Prostate gland (tissue), 2 donors: ENCODE measurements around the gene ZNF614. TPM values are rescaled to one million over a fixed set of nuclear protein-coding genes. Genes with fewer than 3 reads are reported as not detected.
A peak's percentile ranks its signal among the peaks of the same experiment; 100 is the strongest.
"Not testable (repeated sequence)": the region's sequence is repeated elsewhere in the genome, so short reads cannot be mapped to it uniquely, and the experiment has no call there.

Source experiments
- DNase-seq: peaks from one replicate; pipeline ENCODE4 v3.0.0-alpha.2; 2019; ENCODE audit warnings: low spot score
- H3K27ac ChIP-seq, 2 donors: fragments of 200-600 bp; sonication (generic); 2 replicates each; pipeline ENCODE4 v1.5.1; 2017 to 2019
- H3K27me3 ChIP-seq: fragments of 200-600 bp; sonication (generic); replicated peaks from 2 replicates; pipeline ENCODE4 v1.5.1; 2019; ENCODE audit not compliant: insufficient read depth
- H3K36me3 ChIP-seq, 2 donors: fragments of 200-600 bp; sonication (generic); 1 replicate in 1 of 2; 2 replicates in 1 of 2; pipeline versions ENCODE4 v1.5.1 to v1.8.1; 2017 to 2019
- H3K4me1 ChIP-seq: fragments of 200-600 bp; sonication (generic); replicated peaks from 2 replicates; pipeline ENCODE4 v1.5.1; 2019
- H3K4me3 ChIP-seq, 2 donors: fragments of 200-600 bp; sonication (generic); 2 replicates each; pipeline ENCODE4 v1.5.1; 2017 to 2019
- H3K9me3 ChIP-seq: fragments of 200-600 bp; sonication (generic); 2 replicates; pipeline ENCODE4 v1.5.1; 2017
- POLR2A ChIP-seq: fragments of 450-650 bp; IDR thresholded peaks from one replicate; pipeline ENCODE4 v1.6.1; 2016; ENCODE audit warnings: antibody characterized with exemption, mild to moderate bottlenecking
- POLR2AphosphoS5 ChIP-seq: sonication (generic); formaldehyde crosslinking; IDR thresholded peaks from one replicate; pipeline ENCODE4 v1.6.1; 2017; ENCODE audit warnings: antibody characterized with exemption
- WGBS: methylation state at CpG from one replicate; pipeline ENCODE4 v1.1.5; 2018; 5-methylcytosine and 5-hydroxymethylcytosine counted together
- intact Hi-C: fragments of 100-400 bp; cut with DNase I; formaldehyde crosslinking; loops from one replicate; pipeline ENCODE4 v1.14.2; 2022
- total RNA-seq, 2 donors: library from RNA; depleted of rRNA; stranded (reverse); fragments of >200 nt; gene quantifications; one replicate each; pipeline ENCODE4 v1.1.0, GENCODE V29; 2016
- TF ChIP-seq, protein P1 (sequence below), 4 experiments: fragments of 200-600 bp in 2 of 4; fragments of 450-650 bp in 2 of 4; sonication (generic) in 2 of 4; IDR thresholded peaks; 1 replicate in 3 of 4; 2 replicates in 1 of 4; pipeline ENCODE4 v1.5.1; 2016 to 2019; ENCODE audit warnings: antibody characterized with exemption in 4 of 4, mild to moderate bottlenecking in 2 of 4, moderate library complexity in 2 of 4

Gene ZNF614
- total RNA-seq, 2 donors from 2014 or later: 12.7 to 15.4 TPM

DNA sequence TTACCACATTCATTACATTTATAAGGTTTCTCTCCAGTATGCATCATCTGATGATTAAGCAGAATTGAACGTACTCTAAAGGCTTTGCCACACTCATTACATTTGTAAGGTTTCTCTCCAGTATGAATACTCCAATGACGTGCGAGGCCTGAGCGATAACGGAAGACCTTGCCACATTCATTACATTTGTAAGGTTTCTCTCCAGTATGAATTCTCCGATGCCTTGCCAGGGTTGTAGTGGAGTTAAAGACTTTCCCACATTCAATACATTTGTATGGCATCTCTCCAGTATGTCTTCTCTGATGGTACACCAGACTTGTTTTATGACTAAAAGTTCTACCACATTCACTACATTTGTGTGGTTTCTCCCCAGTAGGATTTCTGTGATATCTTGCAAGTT, 37.2 kb upstream of the ZNF614 start:
- no peak for TF ChIP-seq POLR2A
- TF ChIP-seq, protein P1, sequence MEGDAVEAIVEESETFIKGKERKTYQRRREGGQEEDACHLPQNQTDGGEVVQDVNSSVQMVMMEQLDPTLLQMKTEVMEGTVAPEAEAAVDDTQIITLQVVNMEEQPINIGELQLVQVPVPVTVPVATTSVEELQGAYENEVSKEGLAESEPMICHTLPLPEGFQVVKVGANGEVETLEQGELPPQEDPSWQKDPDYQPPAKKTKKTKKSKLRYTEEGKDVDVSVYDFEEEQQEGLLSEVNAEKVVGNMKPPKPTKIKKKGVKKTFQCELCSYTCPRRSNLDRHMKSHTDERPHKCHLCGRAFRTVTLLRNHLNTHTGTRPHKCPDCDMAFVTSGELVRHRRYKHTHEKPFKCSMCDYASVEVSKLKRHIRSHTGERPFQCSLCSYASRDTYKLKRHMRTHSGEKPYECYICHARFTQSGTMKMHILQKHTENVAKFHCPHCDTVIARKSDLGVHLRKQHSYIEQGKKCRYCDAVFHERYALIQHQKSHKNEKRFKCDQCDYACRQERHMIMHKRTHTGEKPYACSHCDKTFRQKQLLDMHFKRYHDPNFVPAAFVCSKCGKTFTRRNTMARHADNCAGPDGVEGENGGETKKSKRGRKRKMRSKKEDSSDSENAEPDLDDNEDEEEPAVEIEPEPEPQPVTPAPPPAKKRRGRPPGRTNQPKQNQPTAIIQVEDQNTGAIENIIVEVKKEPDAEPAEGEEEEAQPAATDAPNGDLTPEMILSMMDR (IDR thresholded peaks at IDR 0.05): no peak
- TF ChIP-seq POLR2AphosphoS5: no peak
- H3K4me3 ChIP-seq: no peak overlapping the region
- H3K4me1 ChIP-seq: no peaks in the 10 kb centered on the region
- peaks cover 5% of the 10 kb centered on the region for H3K9me3 ChIP-seq
- DNase-seq: no peak
- peaks cover 14 to 17% of the 10 kb centered on the region in 2 donors for H3K36me3 ChIP-seq
- H3K27me3 ChIP-seq: no peaks in the 10 kb centered on the region
- H3K27ac ChIP-seq: no peak overlapping the region
- WGBS: 99% methylated on average over 6 of the region's 6 CpGs
- intact Hi-C loops: no loop called here

DNA sequence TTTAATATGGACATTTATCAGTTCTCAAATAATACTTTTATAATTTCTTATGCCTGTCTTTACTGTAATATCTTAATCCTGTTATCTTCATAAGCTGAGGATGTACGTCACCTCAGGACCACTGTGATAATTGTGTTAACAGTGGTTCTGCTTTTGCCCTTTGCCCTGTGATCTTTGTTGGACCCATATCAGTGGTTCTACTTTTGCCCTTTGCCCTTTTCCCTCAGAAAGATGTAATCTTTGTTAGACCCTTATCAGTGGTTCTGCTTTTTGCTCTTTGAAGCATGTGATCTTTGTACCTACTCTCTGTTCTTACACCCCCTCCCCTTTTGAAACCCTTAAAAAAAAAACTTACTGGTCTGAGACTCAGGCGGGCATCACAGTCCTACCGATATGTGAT, 28.3 kb upstream of the ZNF614 start:
- WGBS: 94% methylated on average over 3 of the region's 3 CpGs
- H3K4me1 ChIP-seq, H3K27ac ChIP-seq, H3K9me3 ChIP-seq, H3K4me3 ChIP-seq, H3K36me3 ChIP-seq, intact Hi-C loops, H3K27me3 ChIP-seq, DNase-seq: not testable (repeated sequence)

DNA sequence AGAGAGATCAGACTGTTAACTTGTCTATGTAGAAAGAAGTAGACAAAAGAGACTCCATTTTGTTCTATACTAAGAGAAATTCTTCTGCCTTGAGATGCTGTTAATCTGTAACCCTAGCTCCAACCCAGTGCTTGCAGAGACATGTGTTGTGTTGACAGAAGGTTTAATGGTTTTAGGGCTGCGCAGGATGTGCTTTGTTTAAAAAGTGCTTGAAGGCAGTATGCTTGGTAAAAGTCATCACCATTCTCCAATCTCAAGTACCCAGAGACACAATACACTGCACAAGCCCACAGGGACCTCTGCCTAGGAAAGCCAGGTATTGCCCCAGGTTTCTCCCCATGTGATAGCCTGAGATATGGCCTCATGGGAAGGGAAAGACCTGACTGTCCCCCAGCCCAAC, 23.6 kb upstream of the ZNF614 start:
- H3K4me3 ChIP-seq, H3K4me1 ChIP-seq, intact Hi-C loops, H3K27ac ChIP-seq, H3K9me3 ChIP-seq, DNase-seq, H3K27me3 ChIP-seq, H3K36me3 ChIP-seq: not testable (repeated sequence)
- 22% methylated on average over 1 of the region's 1 CpG for WGBS

DNA sequence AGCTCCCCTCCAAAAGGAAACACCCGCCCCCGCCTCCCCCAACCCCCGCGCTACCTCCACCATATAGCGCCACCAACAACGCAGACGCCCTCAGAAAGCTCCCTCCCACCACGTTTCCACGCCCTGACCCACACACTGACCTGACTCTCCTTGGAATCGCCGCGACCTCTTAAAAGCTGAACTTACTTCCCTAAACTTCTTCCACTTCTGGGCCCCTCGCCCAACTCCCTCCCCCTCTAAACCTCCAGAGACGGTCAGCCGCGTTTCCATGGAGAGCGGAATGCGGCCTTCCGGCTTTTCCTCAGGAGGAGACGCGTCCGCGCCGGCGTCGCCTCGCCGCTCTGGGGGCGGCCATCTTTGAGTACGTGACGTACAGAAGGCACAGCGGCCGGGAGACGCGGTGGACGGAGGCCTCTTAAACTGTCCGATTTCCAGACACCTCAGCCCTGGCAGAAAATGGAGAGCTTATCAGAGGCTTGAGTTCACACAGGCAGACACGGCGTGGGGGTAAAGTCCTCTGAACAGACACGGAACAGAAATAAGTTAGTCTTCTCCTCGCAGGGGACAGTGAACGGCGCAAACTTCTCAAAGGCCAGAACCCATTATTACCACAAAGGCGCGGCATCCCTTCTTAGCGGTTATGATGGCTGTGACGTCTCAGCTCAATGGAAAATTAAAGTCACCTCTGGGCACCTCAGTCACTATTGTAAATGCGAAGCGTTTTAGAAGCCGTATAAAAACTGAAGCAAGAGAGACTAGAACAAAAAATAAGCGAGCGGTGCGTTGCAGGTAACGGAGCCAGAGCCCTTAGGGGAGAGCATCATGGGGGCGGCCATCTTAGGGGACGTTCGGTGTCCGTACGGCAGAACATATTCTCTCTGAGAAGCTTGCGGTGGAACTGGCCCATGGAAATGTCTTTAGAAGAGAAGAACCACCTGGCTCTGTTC, 20.6 kb upstream of the ZNF614 start, which contains the start of gene ZNF432:
Gene ZNF432, minus strand, starts transcription at position 284 of the 947 bp plus-strand sequence. CDS start 1,970 bp downstream, outside the sequence.
- TF ChIP-seq, protein P1 (IDR thresholded peaks at IDR 0.05): no peak
- peak; percentile 89 for TF ChIP-seq POLR2AphosphoS5
- Histone ChIP-seq H3K4me3 (peak within 1 kb of the TSS; percentile 57 to 61), H3K36me3 (no peaks in the 10 kb centered on the region), H3K4me1 (no peaks in the 10 kb centered on the region), H3K9me3 (no peaks in the 10 kb centered on the region), H3K27ac (peak within 1 kb of the TSS; percentile 91 to 93), H3K27me3 (no peaks in the 10 kb centered on the region)
- 1% methylated on average over 60 of the region's 60 CpGs for WGBS
- DNase-seq: peak; percentile 83
- intact Hi-C loops: loop anchor here (2.0 to 5.0 kb wide), 2 partner anchors 20 to 42 kb away; partner anchors contain the start of genes ZNF614 and ZNF615

DNA sequence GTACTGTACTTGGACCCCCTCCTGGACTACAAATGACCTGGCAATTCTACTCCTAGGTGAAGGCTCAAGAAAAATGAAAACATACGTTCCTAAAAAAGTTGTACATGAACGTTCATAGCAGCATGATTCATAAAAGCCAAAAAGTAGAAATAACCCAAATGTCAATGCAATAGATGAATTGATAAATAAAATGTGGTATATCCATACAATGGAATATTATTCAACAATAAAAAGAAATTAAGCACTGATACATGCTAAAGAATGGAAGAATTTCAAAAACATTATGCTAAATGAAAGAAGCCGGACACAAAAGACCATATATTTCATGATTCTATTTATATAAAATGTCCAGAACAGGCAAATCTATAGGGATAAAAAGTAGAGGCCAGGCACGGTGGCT, 11.0 kb upstream of the ZNF614 start:
- H3K27me3 ChIP-seq: no peaks in the 10 kb centered on the region
- no peak overlapping the region for H3K27ac ChIP-seq
- H3K4me3 ChIP-seq: no peak overlapping the region
- H3K4me1 ChIP-seq: no peaks in the 10 kb centered on the region
- TF ChIP-seq, protein P1 (IDR thresholded peaks at IDR 0.05): no peak
- no peak for TF ChIP-seq POLR2AphosphoS5
- TF ChIP-seq POLR2A: no peak
- intact Hi-C loops: no loop called here
- H3K36me3 ChIP-seq: peaks cover 28 to 49% of the 10 kb centered on the region in 2 donors
- DNase-seq: no peak
- peaks cover 5% of the 10 kb centered on the region for H3K9me3 ChIP-seq
- 99% methylated on average over 4 of the region's 4 CpGs for WGBS
